HL-60/S4 (cell line): ENCODE data around the gene CAP2.

ENCODE experiments used
- in situ Hi-C: fragments of 300-500 bp; cut with MboI; formaldehyde crosslinking; loops from 2 replicates; pipeline ENCODE4 v1.14.3; 2022; ENCODE audit warnings: low sequenced_read_pairs

CAP2 gene

GRCh38 chr6:17606606-17607005 is 213.2 kb downstream of the CAP2 start:
- in situ Hi-C loops: no loop called here
